ENCODE data around the gene AGBL3. TPM values are rescaled to one million over a fixed set of nuclear protein-coding genes. Genes with fewer than 3 reads are reported as not detected.

AGBL3 gene
- total RNA-seq, 1 donor from 2014 or later, result 1.2 TPM

DNA sequence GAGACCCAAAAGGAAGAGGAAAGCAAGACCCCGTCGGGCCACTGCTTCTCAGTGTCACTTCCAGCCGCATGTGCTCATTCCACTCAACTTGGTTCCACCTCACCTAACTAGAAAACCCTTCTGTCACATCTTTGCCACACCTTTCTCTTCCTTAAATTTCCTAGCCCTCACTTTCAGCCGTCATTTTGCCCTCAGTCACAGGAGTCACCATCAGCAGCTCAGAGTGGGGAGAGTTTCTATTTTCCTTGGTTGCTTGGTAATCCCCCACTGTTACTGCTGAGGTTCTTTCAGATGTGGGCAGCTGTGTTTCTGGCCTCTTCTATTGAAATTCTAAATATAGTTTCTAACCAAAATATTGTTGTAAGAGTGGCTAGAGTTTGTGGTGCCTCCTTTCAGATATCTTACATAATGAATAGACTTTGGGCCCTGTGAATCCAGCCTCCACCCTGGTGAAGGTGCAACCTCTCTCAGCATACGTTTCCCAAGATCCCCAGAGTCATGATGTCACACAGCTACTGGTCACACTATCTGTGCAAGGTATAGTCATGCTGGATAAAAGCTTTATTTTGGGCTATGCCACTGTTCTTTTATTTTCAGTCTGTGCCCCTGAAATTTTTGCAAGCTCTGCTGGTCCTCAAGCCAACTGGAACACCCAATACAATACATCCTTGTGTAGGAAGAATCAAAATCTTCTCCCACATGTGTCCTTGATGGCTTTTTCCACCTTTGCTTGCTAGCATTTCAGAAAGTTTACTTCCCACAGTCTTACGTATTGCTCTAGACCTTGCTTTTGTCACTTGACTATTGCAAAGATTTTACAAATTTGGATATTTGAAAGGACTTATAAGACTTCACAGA is 9.2 kb downstream of the AGBL3 start:
- Mint-ChIP-seq H3K27ac (ENCODE audit: unreplicated experiment) (peak overlapping the region; percentile 73), H3K27me3 (ENCODE audit: unreplicated experiment) (no peaks in the 10 kb centered on the region), H3K4me3 (ENCODE audit: unreplicated experiment) (no peak overlapping the region), H3K4me1 (ENCODE audit: unreplicated experiment) (peaks cover 17% of the 10 kb centered on the region), H3K36me3 (ENCODE audit: unreplicated experiment) (peaks cover 15% of the 10 kb centered on the region), H3K9me3 (ENCODE audit: unreplicated experiment) (no peaks in the 10 kb centered on the region)
- no peak for TF ChIP-seq CTCF (IDR thresholded peaks at IDR 0.05)
- no peak for DNase-seq (ENCODE audit: extremely low spot score, unreplicated experiment)

- DNase-seq (ENCODE audit: extremely low spot score, unreplicated experiment), result no peak
- no peak overlapping the region for H3K4me3 Mint-ChIP-seq (ENCODE audit: unreplicated experiment)
- no peaks in the 10 kb centered on the region for H3K27me3 Mint-ChIP-seq (ENCODE audit: unreplicated experiment)
Observed at GRCh38 chr7:134996097-134996550, 9.8 kb downstream of the AGBL3 start.

GRCh38 chr7:134997214-134997885 is 11.0 kb downstream of the AGBL3 start:
- no peak overlapping the region for H3K27ac Mint-ChIP-seq (ENCODE audit: unreplicated experiment)
- peaks cover 15% of the 10 kb centered on the region for H3K36me3 Mint-ChIP-seq (ENCODE audit: unreplicated experiment)
- no peak overlapping the region for H3K4me3 Mint-ChIP-seq (ENCODE audit: unreplicated experiment)
- TF ChIP-seq CTCF (IDR thresholded peaks at IDR 0.05), result no peak
- no peaks in the 10 kb centered on the region for H3K27me3 Mint-ChIP-seq (ENCODE audit: unreplicated experiment)
- peaks cover 10% of the 10 kb centered on the region for H3K9me3 Mint-ChIP-seq (ENCODE audit: unreplicated experiment)
- H3K4me1 Mint-ChIP-seq (ENCODE audit: unreplicated experiment), result peaks cover 2% of the 10 kb centered on the region
- DNase-seq (ENCODE audit: extremely low spot score, unreplicated experiment), result no peak

More at GRCh38 chr7:134996097-134996550, 9.8 kb downstream of the AGBL3 start:
- Mint-ChIP-seq H3K9me3 (ENCODE audit: unreplicated experiment) (peaks cover 2% of the 10 kb centered on the region), H3K4me1 (ENCODE audit: unreplicated experiment) (peaks cover 14% of the 10 kb centered on the region), H3K36me3 (ENCODE audit: unreplicated experiment) (peaks cover 15% of the 10 kb centered on the region), H3K27ac (ENCODE audit: unreplicated experiment) (no peak overlapping the region)
- TF ChIP-seq CTCF (IDR thresholded peaks at IDR 0.05), result no peak

DNA sequence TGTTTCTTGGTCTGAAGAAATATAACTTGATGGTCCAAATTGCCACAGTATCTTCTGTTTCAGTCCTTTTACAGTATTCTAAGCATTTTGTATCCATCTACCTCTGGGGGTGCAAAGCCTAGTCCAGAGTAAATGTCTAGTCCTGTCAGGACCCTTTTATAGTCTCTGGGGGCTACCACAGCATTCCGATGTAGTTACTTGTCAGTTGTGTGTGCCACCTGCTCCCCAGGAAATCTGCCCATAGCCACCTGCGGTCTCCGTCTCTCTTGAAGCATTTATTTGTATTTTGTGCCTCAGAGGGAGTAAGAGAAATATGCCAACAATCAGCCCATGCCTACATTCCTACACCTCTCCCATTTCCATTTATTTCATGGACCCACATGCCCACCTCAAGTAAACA is 12.8 kb downstream of the AGBL3 start:
- no peaks in the 10 kb centered on the region for H3K27me3 Mint-ChIP-seq (ENCODE audit: unreplicated experiment)
- no peak overlapping the region for H3K4me3 Mint-ChIP-seq (ENCODE audit: unreplicated experiment)
- peaks cover 2% of the 10 kb centered on the region for H3K4me1 Mint-ChIP-seq (ENCODE audit: unreplicated experiment)
- no peak for TF ChIP-seq CTCF (IDR thresholded peaks at IDR 0.05)
- H3K27ac Mint-ChIP-seq (ENCODE audit: unreplicated experiment), result no peak overlapping the region
- H3K36me3 Mint-ChIP-seq (ENCODE audit: unreplicated experiment), result peaks cover 14% of the 10 kb centered on the region
- no peak for DNase-seq (ENCODE audit: extremely low spot score, unreplicated experiment)
- peaks cover 10% of the 10 kb centered on the region for H3K9me3 Mint-ChIP-seq (ENCODE audit: unreplicated experiment)
